HEK293 (cell line): ENCODE results near the gene ZNF311.

Experiments
- EGR2 ChIP-seq: fragments of 450-650 bp; formaldehyde crosslinking; IDR thresholded peaks from 2 replicates; pipeline ENCODE4 v1.5.1; 2016; ENCODE audit warnings: low read depth, missing biosample characterization, missing genetic modification characterization
- GLIS2 ChIP-seq: fragments of 450-650 bp; formaldehyde crosslinking; IDR thresholded peaks from 2 replicates; pipeline ENCODE4 v1.5.1; 2016; ENCODE audit warnings: missing biosample characterization, missing genetic modification characterization
- MEIS1 ChIP-seq: sonication (generic); formaldehyde crosslinking; IDR thresholded peaks from 2 replicates; pipeline ENCODE4 v1.8.1; 2022; ENCODE audit warnings: missing genetic modification reagents, mild to moderate bottlenecking, borderline replicate concordance
- SP3 ChIP-seq: fragments of 450-650 bp; formaldehyde crosslinking; IDR thresholded peaks from 2 replicates; pipeline ENCODE4 v1.5.1; 2016; ENCODE audit warnings: missing biosample characterization, missing genetic modification characterization
- TRIM28 ChIP-seq: IDR thresholded peaks from 2 replicates; pipeline ENCODE4 v1.6.1; 2011; ENCODE audit warnings: low read length, control low read depth, borderline replicate concordance
- YY1 ChIP-seq: fragments of 450-650 bp; formaldehyde crosslinking; IDR thresholded peaks from 2 replicates; pipeline ENCODE4 v1.5.1; 2018; ENCODE audit warnings: missing biosample characterization, missing genetic modification characterization
- ZBTB17 ChIP-seq: fragments of 450-650 bp; formaldehyde crosslinking; IDR thresholded peaks from 2 replicates; pipeline ENCODE4 v1.5.1; 2016; ENCODE audit warnings: missing biosample characterization, missing genetic modification characterization
- ZBTB21 ChIP-seq: fragments of 450-650 bp; formaldehyde crosslinking; IDR thresholded peaks from 2 replicates; pipeline ENCODE4 v1.5.1; 2017; ENCODE audit warnings: missing biosample characterization, missing genetic modification characterization
- ZBTB8A ChIP-seq: fragments of 450-650 bp; formaldehyde crosslinking; IDR thresholded peaks from 2 replicates; pipeline ENCODE4 v1.5.1; 2016; ENCODE audit warnings: missing biosample characterization, missing genetic modification characterization
- ZEB2 ChIP-seq: fragments of 450-650 bp; formaldehyde crosslinking; IDR thresholded peaks from 2 replicates; pipeline ENCODE4 v1.5.1; 2016; ENCODE audit warnings: missing biosample characterization, missing genetic modification characterization
- ZFHX2 ChIP-seq: fragments of 450-650 bp; formaldehyde crosslinking; conservative IDR thresholded peaks from 2 replicates; pipeline ENCODE4 v1.5.1; 2016; ENCODE audit warnings: missing biosample characterization, missing genetic modification characterization
- ZFP3 ChIP-seq: fragments of 450-650 bp; formaldehyde crosslinking; IDR thresholded peaks from 2 replicates; pipeline ENCODE4 v1.5.1; 2016; ENCODE audit warnings: low read depth, missing biosample characterization, missing genetic modification characterization
- ZFP69B ChIP-seq: fragments of 450-650 bp; formaldehyde crosslinking; IDR thresholded peaks from 2 replicates; pipeline ENCODE4 v1.5.1; 2016; ENCODE audit warnings: missing biosample characterization, missing genetic modification characterization
- ZNF114 ChIP-seq: fragments of 450-650 bp; formaldehyde crosslinking; IDR thresholded peaks from 2 replicates; pipeline ENCODE4 v1.5.0; 2017; ENCODE audit warnings: missing biosample characterization, missing genetic modification characterization
- ZNF133 ChIP-seq: fragments of 450-650 bp; formaldehyde crosslinking; IDR thresholded peaks from 2 replicates; pipeline ENCODE4 v1.5.1; 2016; ENCODE audit warnings: missing biosample characterization, missing genetic modification characterization
- ZNF16 ChIP-seq: fragments of 450-650 bp; formaldehyde crosslinking; IDR thresholded peaks from 2 replicates; pipeline ENCODE4 v1.5.1; 2016; ENCODE audit warnings: low read depth, missing biosample characterization, missing genetic modification characterization
- ZNF174 ChIP-seq: fragments of 450-650 bp; formaldehyde crosslinking; IDR thresholded peaks from 2 replicates; pipeline ENCODE4 v1.5.0; 2017; ENCODE audit warnings: missing biosample characterization, mild to moderate bottlenecking, missing genetic modification characterization
- ZNF221 ChIP-seq: fragments of 450-650 bp; formaldehyde crosslinking; IDR thresholded peaks from 2 replicates; pipeline ENCODE4 v1.5.1; 2017; ENCODE audit warnings: missing biosample characterization, missing genetic modification characterization, borderline replicate concordance
- ZNF292 ChIP-seq: fragments of 450-650 bp; formaldehyde crosslinking; IDR thresholded peaks from 2 replicates; pipeline ENCODE4 v1.5.1; 2016; ENCODE audit warnings: low read depth, missing biosample characterization, missing genetic modification characterization, borderline replicate concordance
- ZNF324 ChIP-seq: fragments of 450-650 bp; formaldehyde crosslinking; IDR thresholded peaks from 2 replicates; pipeline ENCODE4 v1.5.1; 2016; ENCODE audit warnings: missing biosample characterization, missing genetic modification characterization
- ZNF423 ChIP-seq: fragments of 450-650 bp; formaldehyde crosslinking; IDR thresholded peaks from 2 replicates; pipeline ENCODE4 v1.5.1; 2016; ENCODE audit warnings: missing biosample characterization, missing genetic modification characterization
- ZNF544 ChIP-seq: fragments of 450-650 bp; formaldehyde crosslinking; IDR thresholded peaks from 2 replicates; pipeline ENCODE4 v1.5.0; 2017; ENCODE audit warnings: missing biosample characterization, missing genetic modification characterization
- ZNF549 ChIP-seq: fragments of 450-650 bp; IDR thresholded peaks from 2 replicates; pipeline ENCODE4 v1.5.1; 2018; ENCODE audit warnings: missing biosample characterization, missing genetic modification characterization, mild to moderate bottlenecking, inconsistent platforms, moderate library complexity
- ZNF558 ChIP-seq: fragments of 450-650 bp; formaldehyde crosslinking; IDR thresholded peaks from 2 replicates; pipeline ENCODE4 v1.5.1; 2016; ENCODE audit warnings: missing biosample characterization, missing genetic modification characterization
- ZNF610 ChIP-seq: fragments of 450-650 bp; formaldehyde crosslinking; IDR thresholded peaks from 2 replicates; pipeline ENCODE4 v1.5.1; 2016; ENCODE audit warnings: missing biosample characterization, missing genetic modification characterization, borderline replicate concordance
- ZNF658 ChIP-seq: fragments of 450-650 bp; formaldehyde crosslinking; IDR thresholded peaks from 2 replicates; pipeline ENCODE4; 2016; ENCODE audit warnings: missing biosample characterization, missing genetic modification characterization
- ZNF670 ChIP-seq: fragments of 450-650 bp; formaldehyde crosslinking; IDR thresholded peaks from 2 replicates; pipeline ENCODE4 v1.5.1; 2016; ENCODE audit warnings: missing biosample characterization, missing genetic modification characterization, low read depth
- ZNF768 ChIP-seq: fragments of 450-650 bp; formaldehyde crosslinking; IDR thresholded peaks from 2 replicates; pipeline ENCODE4 v1.5.1; 2018; ENCODE audit warnings: missing biosample characterization, mild to moderate bottlenecking, missing genetic modification characterization
- ZNF843 ChIP-seq: fragments of 450-650 bp; formaldehyde crosslinking; IDR thresholded peaks from 2 replicates; pipeline ENCODE4 v1.5.1; 2016; ENCODE audit warnings: missing biosample characterization, missing genetic modification characterization
- ZSCAN23 ChIP-seq: fragments of 450-650 bp; formaldehyde crosslinking; IDR thresholded peaks from 2 replicates; pipeline ENCODE4 v1.5.1; 2016; ENCODE audit warnings: missing biosample characterization, missing genetic modification characterization
- TF ChIP-seq, protein P1 (sequence below): fragments of 450-650 bp; formaldehyde crosslinking; IDR thresholded peaks from 2 replicates; pipeline ENCODE4 v1.5.1; 2016; ENCODE audit warnings: missing biosample characterization, missing genetic modification characterization, low read depth
- TF ChIP-seq, protein P2 (sequence below): fragments of 450-650 bp; formaldehyde crosslinking; optimal IDR thresholded peaks from 2 replicates; pipeline ENCODE3; 2016; ENCODE audit warnings: missing biosample characterization, mild to moderate bottlenecking, missing genetic modification characterization
- TF ChIP-seq, protein P3 (sequence below): fragments of 450-650 bp; formaldehyde crosslinking; IDR thresholded peaks from 2 replicates; pipeline ENCODE4 v1.5.1; 2016; ENCODE audit warnings: missing biosample characterization, missing genetic modification characterization
- TF ChIP-seq, protein P4 (sequence below): fragments of 450-650 bp; formaldehyde crosslinking; IDR thresholded peaks from 2 replicates; pipeline ENCODE4 v1.5.1; 2016; ENCODE audit warnings: missing biosample characterization, missing genetic modification characterization

The ZNF311 gene

DNA sequence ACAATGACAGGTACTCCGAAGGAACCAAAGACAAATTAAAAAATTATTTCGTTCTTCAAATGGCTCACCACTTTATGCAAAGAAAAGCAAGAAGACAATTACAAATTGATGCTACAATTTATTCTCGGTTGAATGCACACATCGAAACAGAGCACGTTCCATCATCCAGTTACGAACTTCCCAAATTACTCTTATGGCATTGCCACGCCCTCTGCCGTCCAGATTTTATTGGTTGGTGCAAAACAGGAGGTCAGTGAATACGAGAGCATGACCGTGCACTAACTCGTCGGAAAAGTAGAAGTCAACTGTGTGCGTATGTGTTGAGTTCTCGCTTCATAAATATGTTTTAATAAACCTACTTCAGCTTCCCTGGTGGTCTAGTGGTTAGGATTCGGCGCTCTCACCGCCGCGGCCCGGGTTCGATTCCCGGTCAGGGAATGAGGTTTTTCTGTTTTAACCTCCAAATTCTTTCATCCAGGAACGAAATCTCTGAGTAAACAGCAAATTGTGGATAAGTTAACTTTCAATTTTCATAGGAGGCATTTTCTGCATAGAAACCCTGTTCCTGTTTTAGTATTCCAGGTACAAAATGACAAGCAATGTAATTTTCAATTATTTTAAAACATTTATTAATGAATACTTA lies 23.2 kb downstream of the ZNF311 start (continued):
- TF ChIP-seq ZNF133 (tag by site-specific recombination) (no peak), ZNF549 (tag by site-specific recombination) (no peak), ZNF16 (tag by site-specific recombination) (no peak), EGR2 (no peak), ZNF544 (no peak), ZNF114 (no peak), ZNF768 (tag by site-specific recombination) (no peak), MEIS1 (no peak), ZNF658 (no peak), ZBTB21 (0 out of 2 replicates have a peak, but pooled peaks have one; percentile 11), ZNF292 (tag by site-specific recombination) (no peak), ZSCAN23 (no peak), ZNF174 (tag by site-specific recombination) (no peak), TRIM28 (no peak; the same call in 1 of the 2 replicates), ZBTB8A (tag by site-specific recombination) (no peak), ZFP3 (tag by site-specific recombination) (no peak), ZBTB17 (tag by site-specific recombination) (peak; percentile 79), GLIS2 (tag by site-specific recombination) (no peak), ZNF670 (no peak), YY1 (tag by site-specific recombination) (peak; percentile 51; the same call in 1 of the 2 replicates), ZFHX2 (tag by site-specific recombination) (0 out of 2 replicates have a peak, but pooled peaks have one; percentile 3), SP3 (tag by site-specific recombination) (peak; percentile 50), ZNF423 (tag by site-specific recombination) (no peak), ZEB2 (peak; percentile 64), ZNF558 (tag by site-specific recombination) (peak; percentile 32; the same call in 1 of the 2 replicates), ZFP69B (no peak), ZNF324 (tag by site-specific recombination) (peak; percentile 66), ZNF843 (tag by site-specific recombination) (no peak), ZNF610 (tag by site-specific recombination) (no peak), ZNF221 (tag by site-specific recombination) (no peak)
- TF ChIP-seq, protein P1, sequence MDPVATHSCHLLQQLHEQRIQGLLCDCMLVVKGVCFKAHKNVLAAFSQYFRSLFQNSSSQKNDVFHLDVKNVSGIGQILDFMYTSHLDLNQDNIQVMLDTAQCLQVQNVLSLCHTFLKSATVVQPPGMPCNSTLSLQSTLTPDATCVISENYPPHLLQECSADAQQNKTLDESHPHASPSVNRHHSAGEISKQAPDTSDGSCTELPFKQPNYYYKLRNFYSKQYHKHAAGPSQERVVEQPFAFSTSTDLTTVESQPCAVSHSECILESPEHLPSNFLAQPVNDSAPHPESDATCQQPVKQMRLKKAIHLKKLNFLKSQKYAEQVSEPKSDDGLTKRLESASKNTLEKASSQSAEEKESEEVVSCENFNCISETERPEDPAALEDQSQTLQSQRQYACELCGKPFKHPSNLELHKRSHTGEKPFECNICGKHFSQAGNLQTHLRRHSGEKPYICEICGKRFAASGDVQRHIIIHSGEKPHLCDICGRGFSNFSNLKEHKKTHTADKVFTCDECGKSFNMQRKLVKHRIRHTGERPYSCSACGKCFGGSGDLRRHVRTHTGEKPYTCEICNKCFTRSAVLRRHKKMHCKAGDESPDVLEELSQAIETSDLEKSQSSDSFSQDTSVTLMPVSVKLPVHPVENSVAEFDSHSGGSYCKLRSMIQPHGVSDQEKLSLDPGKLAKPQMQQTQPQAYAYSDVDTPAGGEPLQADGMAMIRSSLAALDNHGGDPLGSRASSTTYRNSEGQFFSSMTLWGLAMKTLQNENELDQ: no peak
- TF ChIP-seq, protein P2, sequence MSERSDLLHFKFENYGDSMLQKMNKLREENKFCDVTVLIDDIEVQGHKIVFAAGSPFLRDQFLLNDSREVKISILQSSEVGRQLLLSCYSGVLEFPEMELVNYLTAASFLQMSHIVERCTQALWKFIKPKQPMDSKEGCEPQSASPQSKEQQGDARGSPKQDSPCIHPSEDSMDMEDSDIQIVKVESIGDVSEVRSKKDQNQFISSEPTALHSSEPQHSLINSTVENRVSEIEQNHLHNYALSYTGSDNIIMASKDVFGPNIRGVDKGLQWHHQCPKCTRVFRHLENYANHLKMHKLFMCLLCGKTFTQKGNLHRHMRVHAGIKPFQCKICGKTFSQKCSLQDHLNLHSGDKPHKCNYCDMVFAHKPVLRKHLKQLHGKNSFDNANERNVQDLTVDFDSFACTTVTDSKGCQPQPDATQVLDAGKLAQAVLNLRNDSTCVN (tag by site-specific recombination): peak; percentile 23
- TF ChIP-seq, protein P3, sequence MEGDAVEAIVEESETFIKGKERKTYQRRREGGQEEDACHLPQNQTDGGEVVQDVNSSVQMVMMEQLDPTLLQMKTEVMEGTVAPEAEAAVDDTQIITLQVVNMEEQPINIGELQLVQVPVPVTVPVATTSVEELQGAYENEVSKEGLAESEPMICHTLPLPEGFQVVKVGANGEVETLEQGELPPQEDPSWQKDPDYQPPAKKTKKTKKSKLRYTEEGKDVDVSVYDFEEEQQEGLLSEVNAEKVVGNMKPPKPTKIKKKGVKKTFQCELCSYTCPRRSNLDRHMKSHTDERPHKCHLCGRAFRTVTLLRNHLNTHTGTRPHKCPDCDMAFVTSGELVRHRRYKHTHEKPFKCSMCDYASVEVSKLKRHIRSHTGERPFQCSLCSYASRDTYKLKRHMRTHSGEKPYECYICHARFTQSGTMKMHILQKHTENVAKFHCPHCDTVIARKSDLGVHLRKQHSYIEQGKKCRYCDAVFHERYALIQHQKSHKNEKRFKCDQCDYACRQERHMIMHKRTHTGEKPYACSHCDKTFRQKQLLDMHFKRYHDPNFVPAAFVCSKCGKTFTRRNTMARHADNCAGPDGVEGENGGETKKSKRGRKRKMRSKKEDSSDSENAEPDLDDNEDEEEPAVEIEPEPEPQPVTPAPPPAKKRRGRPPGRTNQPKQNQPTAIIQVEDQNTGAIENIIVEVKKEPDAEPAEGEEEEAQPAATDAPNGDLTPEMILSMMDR (tag by site-specific recombination): peak; percentile 50; the same call in 1 of the 2 replicates
- TF ChIP-seq, protein P4, sequence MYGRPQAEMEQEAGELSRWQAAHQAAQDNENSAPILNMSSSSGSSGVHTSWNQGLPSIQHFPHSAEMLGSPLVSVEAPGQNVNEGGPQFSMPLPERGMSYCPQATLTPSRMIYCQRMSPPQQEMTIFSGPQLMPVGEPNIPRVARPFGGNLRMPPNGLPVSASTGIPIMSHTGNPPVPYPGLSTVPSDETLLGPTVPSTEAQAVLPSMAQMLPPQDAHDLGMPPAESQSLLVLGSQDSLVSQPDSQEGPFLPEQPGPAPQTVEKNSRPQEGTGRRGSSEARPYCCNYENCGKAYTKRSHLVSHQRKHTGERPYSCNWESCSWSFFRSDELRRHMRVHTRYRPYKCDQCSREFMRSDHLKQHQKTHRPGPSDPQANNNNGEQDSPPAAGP (tag by site-specific recombination): peak; percentile 62
